ENCODE measurements around the gene LTB4R2. TPM values are rescaled to one million over a fixed set of nuclear protein-coding genes. Genes with fewer than 3 reads are reported as not detected.
A peak's percentile ranks its signal among the peaks of the same experiment; 100 is the strongest.
"Not testable (repeated sequence)": the region's sequence is repeated elsewhere in the genome, so short reads cannot be mapped to it uniquely, and the experiment has no call there.

The LTB4R2 gene
- total RNA-seq, 2 experiments from 2014 or later: 15.7 to 37.6 TPM

- ChIA-PET POLR2A (interaction anchor here (0.8 to 1.5 kb wide), 2 partner anchors 11 to 12 kb away, joined by 3 to 5 read pairs; partner anchors contain the start of gene RIPK3), CTCF (ENCODE audit: unreplicated experiment) (no interaction called here)
- H3K36me3 ChIP-seq (ENCODE audit: insufficient read depth, low read length): no peaks in the 10 kb centered on the region
- TF ChIP-seq EZH2phosphoT487 (IDR thresholded peaks at IDR 0.05; ENCODE audit: borderline replicate concordance, low read depth, low read length) (no peak), CTCF (conservative IDR thresholded peaks at IDR 0.05; ENCODE audit: low read length) (0 out of 2 replicates have a peak, but pooled peaks have one; percentile 25)
- H3K79me2 ChIP-seq (ENCODE audit: insufficient read depth, low read depth, low read length): no peaks in the 10 kb centered on the region
- no peak overlapping the region for H2AFZ ChIP-seq (ENCODE audit: low read length)
- no peaks in the 10 kb centered on the region for H4K20me1 ChIP-seq (ENCODE audit: insufficient read depth, low read length)
- H3K27ac ChIP-seq (ENCODE audit: low read depth, low read length, poor library complexity, severe bottlenecking): no peak overlapping the region
- no peaks in the 10 kb centered on the region for H3K4me1 ChIP-seq (ENCODE audit: insufficient read depth, low read length, poor library complexity, severe bottlenecking)
- no peak overlapping the region for H3K4me3 ChIP-seq (ENCODE audit: low read depth, low read length, poor library complexity, severe bottlenecking)
- H3K9me3 ChIP-seq (ENCODE audit: low read length): no peaks in the 10 kb centered on the region
- no peak overlapping the region for H3K4me2 ChIP-seq (ENCODE audit: low read length)
- no TSS peak for BruUV-seq (replicated peaks)
- intact Hi-C loops (cut with micrococcal nuclease; ENCODE audit: unreplicated experiment): no loop called here
- no peak for DNase-seq (ENCODE audit: low spot score)
- H3K9me2 ChIP-seq (ENCODE audit: insufficient read depth, low read length): no peaks in the 10 kb centered on the region
Measured at GRCh38 chr14:24351517-24351916, 41.6 kb downstream of the LTB4R2 start.

GRCh38 chr14:24353559-24354481 lies 43.9 kb downstream of the LTB4R2 start:
- ChIA-PET POLR2A (no interaction called here), CTCF (ENCODE audit: unreplicated experiment) (no interaction called here)
- BruUV-seq (replicated peaks): no TSS peak
- no peak overlapping the region for H3K27ac ChIP-seq (ENCODE audit: low read depth, low read length, poor library complexity, severe bottlenecking)
- no peaks in the 10 kb centered on the region for H3K9me2 ChIP-seq (ENCODE audit: insufficient read depth, low read length)
- intact Hi-C loops (cut with micrococcal nuclease; ENCODE audit: unreplicated experiment): no loop called here
- TF ChIP-seq CTCF (conservative IDR thresholded peaks at IDR 0.05; ENCODE audit: low read length): no peak
- TF ChIP-seq EZH2phosphoT487 (IDR thresholded peaks at IDR 0.05; ENCODE audit: borderline replicate concordance, low read depth, low read length): no peak
- no peak overlapping the region for H3K4me3 ChIP-seq (ENCODE audit: low read depth, low read length, poor library complexity, severe bottlenecking)
- H2AFZ ChIP-seq (ENCODE audit: low read length): no peak overlapping the region
- no peaks in the 10 kb centered on the region for H3K79me2 ChIP-seq (ENCODE audit: insufficient read depth, low read depth, low read length)
- no peak for DNase-seq (ENCODE audit: low spot score)
- no peak overlapping the region for H3K4me2 ChIP-seq (ENCODE audit: low read length)
- no peaks in the 10 kb centered on the region for H3K36me3 ChIP-seq (ENCODE audit: insufficient read depth, low read length)
- H3K9me3 ChIP-seq (ENCODE audit: low read length): no peaks in the 10 kb centered on the region
- no peaks in the 10 kb centered on the region for H4K20me1 ChIP-seq (ENCODE audit: insufficient read depth, low read length)
- no peaks in the 10 kb centered on the region for H3K4me1 ChIP-seq (ENCODE audit: insufficient read depth, low read length, poor library complexity, severe bottlenecking)

GRCh38 chr14:24354482-24354825 lies 44.5 kb downstream of the LTB4R2 start:
- DNase-seq (ENCODE audit: low spot score); H3K4me1 ChIP-seq (ENCODE audit: insufficient read depth, low read length, poor library complexity, severe bottlenecking); H3K27ac ChIP-seq (ENCODE audit: low read depth, low read length, poor library complexity, severe bottlenecking); H3K4me2 ChIP-seq (ENCODE audit: low read length); H3K36me3 ChIP-seq (ENCODE audit: insufficient read depth, low read length); H3K79me2 ChIP-seq (ENCODE audit: insufficient read depth, low read depth, low read length); CTCF ChIA-PET (ENCODE audit: unreplicated experiment); H2AFZ ChIP-seq (ENCODE audit: low read length); POLR2A ChIA-PET; H3K4me3 ChIP-seq (ENCODE audit: low read depth, low read length, poor library complexity, severe bottlenecking); H3K9me2 ChIP-seq (ENCODE audit: insufficient read depth, low read length); H4K20me1 ChIP-seq (ENCODE audit: insufficient read depth, low read length); intact Hi-C loops (cut with micrococcal nuclease; ENCODE audit: unreplicated experiment); BruUV-seq (replicated peaks); H3K9me3 ChIP-seq (ENCODE audit: low read length): not testable (repeated sequence)

Data from OCI-LY7 (cell line).